GM12878 (cell line): ENCODE data around the gene CAMTA1. TPM values are rescaled to one million over a fixed set of nuclear protein-coding genes. Genes with fewer than 3 reads are reported as not detected.

Source experiments
- CHD1 ChIP-seq: IDR thresholded peaks from 2 replicates; pipeline ENCODE4 v1.6.1; 2012; ENCODE audit warnings: low read depth, low read length, improper control_type of control experiment
- POLR2AphosphoS5 ChIP-seq: IDR thresholded peaks from 2 replicates; pipeline ENCODE4 v1.6.1; 2011; ENCODE audit warnings: mild to moderate bottlenecking, low read length, inconsistent platforms
- RCOR1 ChIP-seq: conservative IDR thresholded peaks from 2 replicates; pipeline ENCODE4 v1.6.1; 2012; ENCODE audit warnings: low read depth, low read length, improper control_type of control experiment
- RUNX3 ChIP-seq: IDR thresholded peaks from 2 replicates; pipeline ENCODE4 v1.6.1; 2012; ENCODE audit warnings: low read length, inconsistent platforms
- SRF ChIP-seq, 2 experiments: IDR thresholded peaks; 2 replicates each; pipeline ENCODE4 v1.6.1; 2011; ENCODE audit warnings: low read depth in 2 of 2, low read length in 2 of 2, mild to moderate bottlenecking in 1 of 2, moderate library complexity in 1 of 2
- SUZ12 ChIP-seq: fragments of 200-600 bp; sonication (generic); IDR thresholded peaks from one replicate; pipeline ENCODE4 v1.6.1; 2018; ENCODE audit warnings: antibody characterized with exemption, mild to moderate bottlenecking; ENCODE audit not compliant: unreplicated experiment
- polyA plus RNA-seq, 11 experiments: library from polyadenylated mRNA; depleted of rRNA in 4 of 11; unstranded in 6 of 11; stranded (reverse) in 5 of 11; fragments of >200 nt; fragmentation: Nextera tagmentation in 4 of 11; fragmentation: Illumina TruSeq in 1 of 11; extraction: Ambion mirVana in 4 of 11; extraction: Trizol in 1 of 11; gene quantifications; 1 replicate in 1 of 11; 2 replicates in 10 of 11; pipeline versions ENCODE4 v1.2.1 to v1.2.3, GENCODE V29; 2011 to 2016; ENCODE audit warnings: inconsistent platforms in 2 of 11, missing spikeins in 2 of 11, low read depth in 1 of 11
- total RNA-seq, 4 experiments: library from RNA; depleted of rRNA in 3 of 4; stranded (reverse); fragments of >200 nt in 3 of 4; fragmentation: Illumina TruSeq in 1 of 4; extraction: Trizol in 1 of 4; gene quantifications; 2 replicates each; pipeline versions ENCODE4 v1.2.1 to v1.2.3, GENCODE V29; 2013 to 2021
- TF ChIP-seq, protein P1 (sequence below): IDR thresholded peaks from 2 replicates; pipeline ENCODE4 v1.6.1; 2011; ENCODE audit warnings: borderline replicate concordance, low read depth, mild to moderate bottlenecking, moderate library complexity, low read length; ENCODE audit not compliant: insufficient read depth, poor library complexity, severe bottlenecking
- TF ChIP-seq, protein P2 (sequence below): IDR thresholded peaks from 2 replicates; pipeline ENCODE4 v1.6.1; 2012; ENCODE audit warnings: low read depth, low read length, improper control_type of control experiment
- TF ChIP-seq, protein P3 (sequence below): fragments of 450-650 bp; conservative IDR thresholded peaks from 2 replicates; pipeline ENCODE4 v1.6.1; 2017; ENCODE audit warnings: mild to moderate bottlenecking, moderate library complexity

Gene CAMTA1
- total and polyA plus RNA-seq, 10 of the 15 experiments (the other 5 are each of a cell fraction or from before 2014, with no cell fraction given), result 37.7 to 148 (median 76.4) TPM

DNA sequence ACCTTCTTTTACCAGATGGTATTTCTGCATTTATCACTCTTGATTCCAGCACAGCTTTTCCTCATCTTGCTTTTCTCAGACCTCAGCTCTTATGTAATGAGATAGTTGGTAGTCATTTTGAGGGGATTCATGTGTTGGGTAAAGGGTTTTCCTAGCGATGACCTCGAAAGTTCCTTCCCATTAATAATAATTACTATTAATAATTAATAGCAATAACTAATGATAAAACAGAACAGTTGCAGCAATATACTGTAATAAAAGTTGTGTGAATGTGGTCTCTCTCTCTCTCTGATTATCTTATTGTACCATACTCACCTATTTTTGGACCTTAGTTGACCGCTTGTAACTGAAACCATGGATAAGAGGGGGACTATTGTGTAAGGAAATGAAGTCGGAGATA is 14.2 kb downstream of the CAMTA1 start (continued):
- TF ChIP-seq, protein P1, sequence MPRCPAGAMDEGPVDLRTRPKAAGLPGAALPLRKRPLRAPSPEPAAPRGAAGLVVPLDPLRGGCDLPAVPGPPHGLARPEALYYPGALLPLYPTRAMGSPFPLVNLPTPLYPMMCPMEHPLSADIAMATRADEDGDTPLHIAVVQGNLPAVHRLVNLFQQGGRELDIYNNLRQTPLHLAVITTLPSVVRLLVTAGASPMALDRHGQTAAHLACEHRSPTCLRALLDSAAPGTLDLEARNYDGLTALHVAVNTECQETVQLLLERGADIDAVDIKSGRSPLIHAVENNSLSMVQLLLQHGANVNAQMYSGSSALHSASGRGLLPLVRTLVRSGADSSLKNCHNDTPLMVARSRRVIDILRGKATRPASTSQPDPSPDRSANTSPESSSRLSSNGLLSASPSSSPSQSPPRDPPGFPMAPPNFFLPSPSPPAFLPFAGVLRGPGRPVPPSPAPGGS, result no peak
- TF ChIP-seq SRF (IDR thresholded peaks at IDR 0.05; ENCODE audit: low read depth in 2 of 2, low read length in 2 of 2), result no peak
- no peak for TF ChIP-seq POLR2AphosphoS5
- TF ChIP-seq, protein P2, sequence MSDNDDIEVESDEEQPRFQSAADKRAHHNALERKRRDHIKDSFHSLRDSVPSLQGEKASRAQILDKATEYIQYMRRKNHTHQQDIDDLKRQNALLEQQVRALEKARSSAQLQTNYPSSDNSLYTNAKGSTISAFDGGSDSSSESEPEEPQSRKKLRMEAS, result no peak
- no peak for TF ChIP-seq RCOR1
- TF ChIP-seq SUZ12, result no peak
- no peak for TF ChIP-seq CHD1
- TF ChIP-seq, protein P3, sequence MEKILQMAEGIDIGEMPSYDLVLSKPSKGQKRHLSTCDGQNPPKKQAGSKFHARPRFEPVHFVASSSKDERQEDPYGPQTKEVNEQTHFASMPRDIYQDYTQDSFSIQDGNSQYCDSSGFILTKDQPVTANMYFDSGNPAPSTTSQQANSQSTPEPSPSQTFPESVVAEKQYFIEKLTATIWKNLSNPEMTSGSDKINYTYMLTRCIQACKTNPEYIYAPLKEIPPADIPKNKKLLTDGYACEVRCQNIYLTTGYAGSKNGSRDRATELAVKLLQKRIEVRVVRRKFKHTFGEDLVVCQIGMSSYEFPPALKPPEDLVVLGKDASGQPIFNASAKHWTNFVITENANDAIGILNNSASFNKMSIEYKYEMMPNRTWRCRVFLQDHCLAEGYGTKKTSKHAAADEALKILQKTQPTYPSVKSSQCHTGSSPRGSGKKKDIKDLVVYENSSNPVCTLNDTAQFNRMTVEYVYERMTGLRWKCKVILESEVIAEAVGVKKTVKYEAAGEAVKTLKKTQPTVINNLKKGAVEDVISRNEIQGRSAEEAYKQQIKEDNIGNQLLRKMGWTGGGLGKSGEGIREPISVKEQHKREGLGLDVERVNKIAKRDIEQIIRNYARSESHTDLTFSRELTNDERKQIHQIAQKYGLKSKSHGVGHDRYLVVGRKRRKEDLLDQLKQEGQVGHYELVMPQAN, result no peak
- TF ChIP-seq RUNX3, result no peak
- TF ChIP-seq, all 136 proteins: peak for 0
